ENCODE data around the gene GRK4.
"Not testable (repeated sequence)": the region's sequence is repeated elsewhere in the genome, so short reads cannot be mapped to it uniquely, and the experiment has no call there.

The GRK4 gene

DNA sequence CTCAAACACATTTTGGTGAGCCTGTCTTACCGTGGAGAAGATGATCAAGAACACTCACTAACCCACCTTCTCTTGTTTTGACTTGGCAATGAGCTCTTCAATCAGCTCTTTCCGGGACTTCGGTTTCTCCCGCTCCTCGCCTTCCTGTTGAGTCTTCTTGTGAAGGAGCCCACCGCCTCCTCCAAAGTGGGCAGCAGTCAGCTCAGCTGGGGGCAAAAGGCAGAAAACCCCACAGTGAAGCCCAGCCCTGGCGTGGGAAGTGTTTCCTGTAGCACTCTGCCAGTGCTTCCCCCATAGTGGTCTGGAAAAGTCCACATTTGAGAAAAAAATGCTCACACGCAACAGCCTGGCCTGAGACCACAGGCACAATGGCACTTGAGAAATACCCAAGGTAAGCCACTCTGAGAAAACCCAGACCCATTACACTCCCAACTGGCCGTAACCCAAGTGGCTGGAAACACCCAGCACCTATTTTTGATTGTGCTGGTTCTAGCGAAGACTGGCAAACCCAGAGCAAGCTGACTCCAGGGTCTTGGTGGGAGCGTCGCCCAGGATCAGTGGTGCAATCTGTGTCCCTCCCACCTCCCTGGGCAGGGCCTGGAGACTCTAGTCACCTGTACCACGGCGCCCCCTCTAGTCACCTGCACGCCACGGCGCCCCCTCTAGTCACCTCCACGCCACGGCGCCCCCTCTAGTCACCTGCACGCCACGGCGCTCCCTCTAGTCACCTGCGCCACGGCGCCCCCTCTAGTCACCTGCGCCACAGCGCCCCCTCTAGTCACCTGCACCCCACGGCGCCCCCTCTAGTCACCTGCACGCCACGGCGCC is 8.8 kb upstream of the GRK4 start:
- DNase-seq (ENCODE audit: low read depth in 1 of 2, low spot score in 1 of 2) = no peak
- H3K4me3 ChIP-seq (replicated peaks; ENCODE audit: insufficient read depth, low read length) = no peak overlapping the region
- TF ChIP-seq POLR2AphosphoS5 (IDR thresholded peaks at IDR 0.05; ENCODE audit: low read depth) (no peak), GABPA (IDR thresholded peaks at IDR 0.05; ENCODE audit: low read depth) (no peak), SPI1 (IDR thresholded peaks at IDR 0.05; ENCODE audit: borderline replicate concordance, low read depth) (no peak)
- TF ChIP-seq, protein P1, sequence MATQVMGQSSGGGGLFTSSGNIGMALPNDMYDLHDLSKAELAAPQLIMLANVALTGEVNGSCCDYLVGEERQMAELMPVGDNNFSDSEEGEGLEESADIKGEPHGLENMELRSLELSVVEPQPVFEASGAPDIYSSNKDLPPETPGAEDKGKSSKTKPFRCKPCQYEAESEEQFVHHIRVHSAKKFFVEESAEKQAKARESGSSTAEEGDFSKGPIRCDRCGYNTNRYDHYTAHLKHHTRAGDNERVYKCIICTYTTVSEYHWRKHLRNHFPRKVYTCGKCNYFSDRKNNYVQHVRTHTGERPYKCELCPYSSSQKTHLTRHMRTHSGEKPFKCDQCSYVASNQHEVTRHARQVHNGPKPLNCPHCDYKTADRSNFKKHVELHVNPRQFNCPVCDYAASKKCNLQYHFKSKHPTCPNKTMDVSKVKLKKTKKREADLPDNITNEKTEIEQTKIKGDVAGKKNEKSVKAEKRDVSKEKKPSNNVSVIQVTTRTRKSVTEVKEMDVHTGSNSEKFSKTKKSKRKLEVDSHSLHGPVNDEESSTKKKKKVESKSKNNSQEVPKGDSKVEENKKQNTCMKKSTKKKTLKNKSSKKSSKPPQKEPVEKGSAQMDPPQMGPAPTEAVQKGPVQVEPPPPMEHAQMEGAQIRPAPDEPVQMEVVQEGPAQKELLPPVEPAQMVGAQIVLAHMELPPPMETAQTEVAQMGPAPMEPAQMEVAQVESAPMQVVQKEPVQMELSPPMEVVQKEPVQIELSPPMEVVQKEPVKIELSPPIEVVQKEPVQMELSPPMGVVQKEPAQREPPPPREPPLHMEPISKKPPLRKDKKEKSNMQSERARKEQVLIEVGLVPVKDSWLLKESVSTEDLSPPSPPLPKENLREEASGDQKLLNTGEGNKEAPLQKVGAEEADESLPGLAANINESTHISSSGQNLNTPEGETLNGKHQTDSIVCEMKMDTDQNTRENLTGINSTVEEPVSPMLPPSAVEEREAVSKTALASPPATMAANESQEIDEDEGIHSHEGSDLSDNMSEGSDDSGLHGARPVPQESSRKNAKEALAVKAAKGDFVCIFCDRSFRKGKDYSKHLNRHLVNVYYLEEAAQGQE (IDR thresholded peaks at IDR 0.05; ENCODE audit: insufficient replicate concordance, low read depth) = no peak
- TF ChIP-seq, protein P2, sequence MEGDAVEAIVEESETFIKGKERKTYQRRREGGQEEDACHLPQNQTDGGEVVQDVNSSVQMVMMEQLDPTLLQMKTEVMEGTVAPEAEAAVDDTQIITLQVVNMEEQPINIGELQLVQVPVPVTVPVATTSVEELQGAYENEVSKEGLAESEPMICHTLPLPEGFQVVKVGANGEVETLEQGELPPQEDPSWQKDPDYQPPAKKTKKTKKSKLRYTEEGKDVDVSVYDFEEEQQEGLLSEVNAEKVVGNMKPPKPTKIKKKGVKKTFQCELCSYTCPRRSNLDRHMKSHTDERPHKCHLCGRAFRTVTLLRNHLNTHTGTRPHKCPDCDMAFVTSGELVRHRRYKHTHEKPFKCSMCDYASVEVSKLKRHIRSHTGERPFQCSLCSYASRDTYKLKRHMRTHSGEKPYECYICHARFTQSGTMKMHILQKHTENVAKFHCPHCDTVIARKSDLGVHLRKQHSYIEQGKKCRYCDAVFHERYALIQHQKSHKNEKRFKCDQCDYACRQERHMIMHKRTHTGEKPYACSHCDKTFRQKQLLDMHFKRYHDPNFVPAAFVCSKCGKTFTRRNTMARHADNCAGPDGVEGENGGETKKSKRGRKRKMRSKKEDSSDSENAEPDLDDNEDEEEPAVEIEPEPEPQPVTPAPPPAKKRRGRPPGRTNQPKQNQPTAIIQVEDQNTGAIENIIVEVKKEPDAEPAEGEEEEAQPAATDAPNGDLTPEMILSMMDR (IDR thresholded peaks at IDR 0.05; ENCODE audit: insufficient read depth, low read length) = no peak
- H3K27me3 ChIP-seq (ENCODE audit: insufficient read depth, poor library complexity, severe bottlenecking) = no peaks in the 10 kb centered on the region
- no peak overlapping the region for H3K27ac ChIP-seq (replicated peaks)

DNA sequence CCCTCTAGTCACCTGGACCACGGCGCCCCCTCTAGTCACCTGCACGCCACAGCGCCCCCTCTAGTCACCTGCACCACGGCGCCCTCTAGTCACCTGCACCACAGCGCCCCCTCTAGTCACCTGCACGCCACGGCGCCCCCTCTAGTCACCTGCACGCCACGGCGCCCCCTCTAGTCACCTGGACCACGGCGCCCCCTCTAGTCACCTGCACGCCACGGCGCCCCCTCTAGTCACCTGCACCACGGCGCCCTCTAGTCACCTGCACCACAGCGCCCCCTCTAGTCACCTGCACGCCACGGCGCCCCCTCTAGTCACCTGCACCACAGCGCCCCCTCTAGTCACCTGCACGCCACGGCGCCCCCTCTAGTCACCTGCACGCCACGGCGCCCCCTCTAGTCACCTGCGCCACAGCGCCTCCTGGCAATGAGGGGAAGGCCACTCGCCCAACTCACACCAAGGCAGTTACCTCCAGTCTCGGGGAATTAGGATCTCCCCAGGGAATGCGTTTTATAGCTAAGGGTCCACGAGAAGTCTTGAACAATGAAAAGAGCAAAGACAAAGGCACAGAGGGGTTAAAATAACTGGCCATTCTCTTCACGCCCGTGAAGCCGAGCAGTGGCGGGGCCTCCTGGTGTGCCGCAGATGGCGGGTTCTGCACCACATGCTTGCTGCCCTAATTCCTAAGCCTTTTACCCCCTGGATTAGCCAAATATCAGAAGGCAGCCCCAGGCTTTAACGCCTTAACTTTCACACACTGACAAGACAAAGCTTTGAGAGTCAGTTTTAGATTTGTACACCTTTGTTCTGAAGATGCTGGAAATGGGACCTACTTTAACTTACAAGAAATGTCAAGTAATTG is 8.0 kb upstream of the GRK4 start:
- DNase-seq (ENCODE audit: low read depth in 1 of 2, low spot score in 1 of 2); H3K4me3 ChIP-seq (replicated peaks; ENCODE audit: insufficient read depth, low read length); H3K27ac ChIP-seq (replicated peaks): not testable (repeated sequence)

DNA sequence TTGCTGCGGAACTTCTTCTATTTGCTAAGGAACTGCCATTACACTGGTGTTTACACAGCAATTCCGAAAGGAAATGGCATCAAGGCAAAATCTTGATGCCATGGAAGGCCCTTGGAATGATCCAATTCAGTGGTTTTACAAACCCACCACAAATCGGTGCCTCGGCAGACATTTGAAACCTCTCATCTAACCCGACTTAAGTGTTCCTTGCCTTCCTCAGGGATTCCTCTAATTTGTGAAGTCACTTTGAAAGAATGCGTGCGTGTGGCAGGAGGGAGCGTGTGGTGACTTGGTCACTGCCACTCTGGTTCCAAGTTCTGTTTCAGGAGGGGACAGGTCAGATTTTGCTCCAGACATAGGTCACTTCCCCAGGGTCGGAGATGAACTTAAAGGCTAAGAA is 4.9 kb upstream of the GRK4 start:
- no peak overlapping the region for H3K4me3 ChIP-seq (replicated peaks; ENCODE audit: insufficient read depth, low read length)
- no peak for DNase-seq (ENCODE audit: low read depth in 1 of 2, low spot score in 1 of 2)
- H3K27ac ChIP-seq (replicated peaks) = no peak overlapping the region
- H3K27me3 ChIP-seq (ENCODE audit: insufficient read depth, poor library complexity, severe bottlenecking) = no peaks in the 10 kb centered on the region
- TF ChIP-seq GABPA (IDR thresholded peaks at IDR 0.05; ENCODE audit: low read depth) = no peak

More for the DNA sequence above, 8.0 kb upstream of the GRK4 start:
- H3K27me3 ChIP-seq (ENCODE audit: insufficient read depth, poor library complexity, severe bottlenecking) = not testable (repeated sequence)

DNA sequence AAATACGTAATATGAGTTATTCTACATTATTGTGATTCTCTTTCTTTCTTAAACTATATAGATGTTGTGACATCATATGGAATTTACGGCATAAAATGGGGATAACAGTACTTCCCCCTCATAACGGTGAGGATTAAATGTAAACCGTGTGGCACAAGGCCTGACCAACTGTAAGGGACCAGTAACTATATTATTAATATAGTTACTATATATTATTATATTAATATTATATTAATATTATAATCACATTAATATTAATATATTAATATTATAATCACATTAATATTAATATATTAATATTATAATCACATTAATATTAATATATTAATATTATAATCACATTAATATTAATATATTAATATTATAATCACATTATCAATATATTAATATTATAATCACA is 2.9 kb upstream of the GRK4 start:
- not testable (repeated sequence) for H3K27me3 ChIP-seq (ENCODE audit: insufficient read depth, poor library complexity, severe bottlenecking); DNase-seq (ENCODE audit: low read depth in 1 of 2, low spot score in 1 of 2); H3K4me3 ChIP-seq (replicated peaks; ENCODE audit: insufficient read depth, low read length); H3K27ac ChIP-seq (replicated peaks)

DNA sequence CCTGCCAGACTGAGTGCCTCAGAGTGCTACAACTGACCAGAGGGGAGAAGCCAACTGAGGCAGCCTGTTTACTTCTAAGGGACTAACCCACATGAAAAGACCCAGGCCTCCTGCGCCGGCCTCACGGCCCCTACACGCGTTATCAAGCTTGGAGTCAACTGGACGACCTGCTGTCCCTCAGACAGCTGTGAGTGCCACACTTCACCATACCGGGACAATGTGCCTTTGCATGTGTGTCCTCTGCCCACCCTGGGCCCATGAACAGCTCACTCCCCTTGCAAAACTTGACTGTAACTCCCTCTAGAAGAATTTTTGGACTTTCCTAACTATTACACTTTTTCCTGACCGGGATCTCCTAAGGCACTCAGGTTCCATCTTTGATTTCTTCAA is 2.0 kb upstream of the GRK4 start:
- TF ChIP-seq POLR2AphosphoS5 (IDR thresholded peaks at IDR 0.05; ENCODE audit: low read depth) (0 out of 2 replicates have a peak, but pooled peaks have one; percentile 18), SPI1 (IDR thresholded peaks at IDR 0.05; ENCODE audit: borderline replicate concordance, low read depth) (no peak)
- peak overlapping the region; percentile 91 for H3K27ac ChIP-seq (replicated peaks)
- peak overlapping the region; percentile 68 for H3K4me3 ChIP-seq (replicated peaks; ENCODE audit: insufficient read depth, low read length)
- no peaks in the 10 kb centered on the region for H3K27me3 ChIP-seq (ENCODE audit: insufficient read depth, poor library complexity, severe bottlenecking)
- DNase-seq (ENCODE audit: low read depth in 1 of 2, low spot score in 1 of 2) = peak in 1 of 2 experiments; percentile 49

DNA sequence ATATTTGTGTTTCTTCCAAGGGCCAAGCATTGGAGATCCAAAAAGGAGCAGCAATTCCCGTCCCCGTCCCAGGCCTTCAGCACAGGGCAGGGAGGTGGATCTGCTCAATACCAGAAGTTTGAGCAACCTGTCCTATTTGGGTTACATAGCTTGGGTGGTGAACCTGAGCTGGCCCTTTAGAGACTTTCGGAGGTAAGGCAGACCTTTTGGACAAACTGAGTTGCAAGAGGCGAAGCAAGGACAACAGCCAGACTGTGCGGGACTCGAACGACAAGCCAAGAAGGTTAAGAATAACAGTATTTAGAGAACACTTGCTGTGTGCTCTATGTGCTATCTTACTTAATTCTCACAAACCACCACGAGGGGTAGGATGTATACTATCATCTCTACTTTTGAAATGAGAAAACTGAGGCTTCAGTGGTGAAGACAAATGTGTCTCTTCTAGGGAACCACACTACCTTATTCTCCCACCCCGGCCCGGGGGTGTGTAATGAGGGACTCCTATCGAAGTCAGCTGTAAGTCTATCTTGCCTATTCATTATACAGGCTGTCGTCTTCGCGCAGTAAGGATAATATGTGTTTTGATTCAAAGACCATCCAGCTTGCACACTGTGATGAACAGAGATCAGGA is 1.4 kb upstream of the GRK4 start:
- TF ChIP-seq, protein P2 (IDR thresholded peaks at IDR 0.05; ENCODE audit: insufficient read depth, low read length) = no peak
- Histone ChIP-seq H3K27ac (replicated peaks) (peak overlapping the region; percentile 91), H3K27me3 (ENCODE audit: insufficient read depth, poor library complexity, severe bottlenecking) (no peaks in the 10 kb centered on the region), H3K4me3 (replicated peaks; ENCODE audit: insufficient read depth, low read length) (peak overlapping the region; percentile 68)
- peak in 1 of 2 experiments; percentile 41 for DNase-seq (ENCODE audit: low read depth in 1 of 2, low spot score in 1 of 2)

Data from HL-60 (cell line).